HepG2 (cell line): ENCODE measurements around the gene A3GALT2. TPM values are rescaled to one million over a fixed set of nuclear protein-coding genes. Genes with fewer than 3 reads are reported as not detected.

ENCODE experiments used
- ATAC-seq: fragments of 200-7000 bp; cut with Tn5 transposase; 3 replicates; pipeline ENCODE4 v1.9.1; 2020; ENCODE audit warnings: mild to moderate bottlenecking, moderate library complexity
- BruUV-seq: library from RNA; stranded (reverse); fragments of 400-500 nt; replicated peaks from 2 replicates; lab custom pipeline; 2021; lab: Mats Ljungman, UMichigan
- CTCF ChIA-PET: fragments of 300-600 bp; formaldehyde crosslinking; extraction: SDS; loops from one replicate; lab custom pipeline; 2021; ENCODE audit warnings: low total read pairs, inconsistent platforms, low intra/inter-chr PET ratio; lab: Yijun Ruan, JAX
- POLR2A ChIA-PET: fragments of 350-600 bp; sonication (Branson Sonifier 250); formaldehyde crosslinking; loops from one replicate; lab custom pipeline; 2020; ENCODE audit warnings: antibody characterized with exemption, inconsistent platforms; lab: Yijun Ruan, JAX
- DNase-seq: peaks from one replicate; pipeline ENCODE4 v3.0.0-alpha.2; 2015; ENCODE audit warnings: low spot score
- FAIRE-seq: peaks from 3 replicates; lab custom pipeline; 2011; peaks lifted over from hg19 to GRCh38; lab: Jason Lieb, UNC
- H2AFZ ChIP-seq: one replicate; pipeline ENCODE4 v1.6.1; 2011; ENCODE audit warnings: low read length, inconsistent platforms
- H3K27ac ChIP-seq: fragments of 300-600 bp; 3 replicates; pipeline ENCODE4 v1.8.0; 2011; ENCODE audit warnings: mixed run types, mild to moderate bottlenecking, mixed read lengths, low read length, inconsistent platforms; ENCODE audit not compliant: insufficient read depth; ENCODE audit errors: extremely low read length
- H3K27me3 ChIP-seq, 2 experiments: fragments of 200-600 bp in 1 of 2; 2 replicates in 1 of 2; 3 replicates in 1 of 2; pipeline versions ENCODE4 v1.6.0 to v1.8.0; 2011; ENCODE audit warnings: low read length in 2 of 2, mild to moderate bottlenecking in 2 of 2, moderate library complexity in 2 of 2, inconsistent platforms in 1 of 2; ENCODE audit not compliant: insufficient read depth in 2 of 2, control insufficient read depth in 1 of 2
- H3K36me3 ChIP-seq, 2 experiments: fragments of 200-600 bp in 1 of 2; replicated peaks in 1 of 2; 2 replicates in 1 of 2; 3 replicates in 1 of 2; pipeline versions ENCODE4 v1.5.1 to v1.8.0; 2011; ENCODE audit warnings: low read length in 2 of 2, inconsistent platforms in 1 of 2; ENCODE audit not compliant: insufficient read depth in 2 of 2, control insufficient read depth in 1 of 2
- H3K4me1 ChIP-seq: 2 replicates; pipeline ENCODE4 v1.5.1; 2012; ENCODE audit warnings: low read length, inconsistent platforms; ENCODE audit not compliant: insufficient read depth
- H3K4me2 ChIP-seq: 2 replicates; pipeline ENCODE4 v1.6.0; 2011; ENCODE audit warnings: low read depth, low read length, inconsistent platforms
- H3K4me3 ChIP-seq, 3 experiments: fragments of 200-600 bp in 1 of 3; sonication (generic), shearing (Covaris generic) in 1 of 3; replicated peaks in 1 of 3; 2 replicates each; pipeline ENCODE4 v1.5.1; 2011 to 2016; ENCODE audit warnings: low read length in 3 of 3, inconsistent platforms in 2 of 3, low read depth in 2 of 3, mild to moderate bottlenecking in 2 of 3, control low read depth in 1 of 3, mixed read lengths in 1 of 3; ENCODE audit not compliant: insufficient read depth in 1 of 3
- H3K79me2 ChIP-seq: one replicate; pipeline ENCODE4 v1.6.1; 2011; ENCODE audit warnings: low read length, inconsistent platforms; ENCODE audit not compliant: insufficient read depth
- H3K9ac ChIP-seq: 2 replicates; pipeline ENCODE4 v1.6.0; 2011; ENCODE audit warnings: mild to moderate bottlenecking, low read depth, low read length, inconsistent platforms; ENCODE audit not compliant: insufficient read depth
- H3K9me3 ChIP-seq: 2 replicates; pipeline ENCODE4 v1.5.1; 2012; ENCODE audit warnings: mild to moderate bottlenecking, low read length
- H4K20me1 ChIP-seq: 2 replicates; pipeline ENCODE4 v1.6.0; 2011; ENCODE audit warnings: inconsistent platforms, mild to moderate bottlenecking, low read length, moderate library complexity; ENCODE audit not compliant: insufficient read depth
- CREM ChIP-seq, 2 experiments: sonication (generic) in 1 of 2; formaldehyde crosslinking in 1 of 2; IDR thresholded peaks; 2 replicates each; pipeline versions ENCODE4 v1.4.0 to v1.6.1; 2016 to 2020; ENCODE audit warnings: antibody characterized with exemption in 1 of 2, mild to moderate bottlenecking in 1 of 2, missing genetic modification reagents in 1 of 2
- FOXA3 ChIP-seq: IDR thresholded peaks from 2 replicates; pipeline ENCODE4 v1.6.1; 2016; ENCODE audit warnings: missing genetic modification reagents, missing compliant biosample characterization
- HDAC1 ChIP-seq: sonication (generic); formaldehyde crosslinking; IDR thresholded peaks from 2 replicates; pipeline ENCODE4 v1.5.1; 2020; ENCODE audit warnings: mild to moderate bottlenecking, missing genetic modification reagents
- IKZF1 ChIP-seq: fragments of 450-650 bp; IDR thresholded peaks from 2 replicates; pipeline ENCODE4 v1.7.1; 2016
- ISX ChIP-seq: sonication (generic); formaldehyde crosslinking; conservative IDR thresholded peaks from 2 replicates; pipeline ENCODE4 v1.5.0; 2020; ENCODE audit warnings: missing genetic modification reagents
- MAFK ChIP-seq, 2 experiments: IDR thresholded peaks in 1 of 2; conservative IDR thresholded peaks in 1 of 2; 2 replicates each; pipeline ENCODE4 v1.6.1; 2011; ENCODE audit warnings: improper control_type of control experiment in 2 of 2, low read length in 2 of 2
- NFE2L1 ChIP-seq: sonication (generic); formaldehyde crosslinking; IDR thresholded peaks from 2 replicates; pipeline ENCODE4 v1.4.0; 2020; ENCODE audit warnings: missing genetic modification reagents, mild to moderate bottlenecking, borderline replicate concordance
- SOX13 ChIP-seq, 3 experiments: fragments of 450-650 bp in 1 of 3; sonication (generic) in 1 of 3; formaldehyde crosslinking in 1 of 3; IDR thresholded peaks in 2 of 3; conservative IDR thresholded peaks in 1 of 3; 2 replicates each; pipeline versions ENCODE4 v1.5.0 to v1.6.1; 2016 to 2020; ENCODE audit warnings: antibody characterized with exemption in 1 of 3, mild to moderate bottlenecking in 1 of 3, missing compliant biosample characterization in 1 of 3, missing genetic modification reagents in 1 of 3, moderate library complexity in 1 of 3
- STAG1 ChIP-seq: sonication (generic); formaldehyde crosslinking; IDR thresholded peaks from 2 replicates; pipeline ENCODE4 v1.4.0; 2020; ENCODE audit warnings: missing genetic modification reagents
- TRIM22 ChIP-seq: fragments of 450-650 bp; IDR thresholded peaks from 2 replicates; pipeline ENCODE4 v1.6.1; 2017
- ZBTB2 ChIP-seq: sonication (generic); formaldehyde crosslinking; IDR thresholded peaks from 2 replicates; pipeline ENCODE4 v1.8.0; 2022; ENCODE audit warnings: low read depth, missing genetic modification reagents
- ZBTB37 ChIP-seq: sonication (generic); formaldehyde crosslinking; IDR thresholded peaks from 2 replicates; pipeline ENCODE4 v1.4.0; 2020; ENCODE audit warnings: mild to moderate bottlenecking, missing genetic modification reagents
- ZFYVE20 ChIP-seq: sonication (generic); formaldehyde crosslinking; IDR thresholded peaks from 2 replicates; pipeline ENCODE4 v1.8.0; 2023; ENCODE audit warnings: low read depth, mild to moderate bottlenecking, moderate library complexity, missing genetic modification reagents, borderline replicate concordance
- ZKSCAN8 ChIP-seq: IDR thresholded peaks from 2 replicates; pipeline ENCODE4 v1.6.1; 2016; ENCODE audit warnings: borderline replicate concordance, missing genetic modification reagents, missing compliant biosample characterization
- ZNF33B ChIP-seq: sonication (generic); formaldehyde crosslinking; IDR thresholded peaks from 2 replicates; pipeline ENCODE4 v1.5.1; 2020; ENCODE audit warnings: mild to moderate bottlenecking, missing genetic modification reagents
- ZNF512 ChIP-seq: sonication (generic); formaldehyde crosslinking; IDR thresholded peaks from 2 replicates; pipeline ENCODE4 v1.4.0; 2020; ENCODE audit warnings: mild to moderate bottlenecking, missing genetic modification reagents
- ZNF614 ChIP-seq: IDR thresholded peaks from 2 replicates; pipeline ENCODE4 v1.6.1; 2018; ENCODE audit warnings: missing biosample characterization, missing genetic modification reagents, inconsistent platforms, borderline replicate concordance
- ZNF619 ChIP-seq: sonication (generic); formaldehyde crosslinking; IDR thresholded peaks from 2 replicates; pipeline ENCODE4 v1.4.0; 2020; ENCODE audit warnings: mild to moderate bottlenecking, missing genetic modification reagents
- ZZZ3 ChIP-seq: sonication (generic); formaldehyde crosslinking; IDR thresholded peaks from 2 replicates; pipeline ENCODE4 v1.4.0; 2020; ENCODE audit warnings: missing genetic modification reagents, mild to moderate bottlenecking, borderline replicate concordance
- WGBS: methylation state at CpG from one replicate; pipeline ENCODE4 v1.1.6; 2017; ENCODE audit warnings: low lambda C conversion rate; 5-methylcytosine and 5-hydroxymethylcytosine counted together
- in situ Hi-C: cut with HindIII; loops from 2 replicates; pipeline ENCODE4 v1.10.0; 2017; ENCODE audit warnings: low pct_unique_long_range_greater_than_20kb; ENCODE audit not compliant: extremely low pct_ligation_motif_present
- intact Hi-C: fragments of 100-400 bp; cut with micrococcal nuclease; formaldehyde crosslinking; loops from one replicate; pipeline ENCODE4 v1.10.0; 2022; ENCODE audit not compliant: unreplicated experiment
- polyA plus RNA-seq, 8 experiments: library from polyadenylated mRNA; depleted of rRNA in 3 of 8; stranded (reverse) in 7 of 8; unstranded in 1 of 8; fragments of >200 nt; fragmentation: Illumina TruSeq in 4 of 8; extraction: Trizol in 4 of 8; gene quantifications; 2 replicates each; pipeline versions ENCODE4 v1.2.1 to v1.2.3, GENCODE V29; 2011 to 2016; ENCODE audit warnings: low read depth in 4 of 8, missing spikeins in 1 of 8, mixed read lengths in 1 of 8; ENCODE audit not compliant: insufficient read depth in 1 of 8
- total RNA-seq, 5 experiments: library from RNA; depleted of rRNA; stranded (reverse); fragments of >200 nt; fragmentation: Illumina TruSeq; extraction: Trizol; gene quantifications; 2 replicates each; pipeline ENCODE4 v1.2.3, GENCODE V29; 2016; ENCODE audit warnings: low read depth in 1 of 5

Gene A3GALT2
- total and polyA plus RNA-seq, 2 of the 13 experiments (the other 11 are each of a cell fraction or from before 2014, with no cell fraction given), result not detected

GRCh38 chr1:33358795-33359503 lies 38.1 kb upstream of the A3GALT2 start:
- Histone ChIP-seq H3K9ac (no peak overlapping the region), H3K4me2 (no peak overlapping the region), H3K36me3 (no peaks in the 10 kb centered on the region), H3K27ac (no peak overlapping the region), H3K79me2 (no peaks in the 10 kb centered on the region), H3K9me3 (no peaks in the 10 kb centered on the region), H4K20me1 (no peaks in the 10 kb centered on the region), H3K27me3 (no peaks in the 10 kb centered on the region; a peak in 1 of 5 replicates), H3K4me1 (peaks cover 13% of the 10 kb centered on the region), H2AFZ (no peak overlapping the region), H3K4me3 (no peak overlapping the region)
- ChIA-PET CTCF (no interaction called here), POLR2A (no interaction called here)
- no peak for DNase-seq
- no peak for ATAC-seq
- WGBS, result 80% methylated on average over 3 of the region's 3 CpGs
- intact Hi-C loops (no loop called here), in situ Hi-C loops (no loop called here)
- no TSS peak for BruUV-seq
- FAIRE-seq, result no peak
- TF ChIP-seq ZKSCAN8 (CRISPR knock-in tag) (no peak), ZBTB2 (CRISPR knock-in tag) (no peak), ZNF33B (CRISPR knock-in tag) (no peak), CREM (IDR thresholded peaks at IDR 0.05) (no peak), CREM (CRISPR knock-in tag; IDR thresholded peaks at IDR 0.05) (no peak), FOXA3 (CRISPR knock-in tag) (no peak), STAG1 (no peak), ZNF619 (CRISPR knock-in tag) (no peak), ZNF614 (no peak), ZZZ3 (CRISPR knock-in tag) (no peak), ISX (CRISPR knock-in tag) (no peak), SOX13 (IDR thresholded peaks at IDR 0.05) (no peak), SOX13 (CRISPR knock-in tag; conservative IDR thresholded peaks at IDR 0.05 in 1 of 2, IDR thresholded peaks at IDR 0.05 in 1 of 2) (no peak), NFE2L1 (CRISPR knock-in tag) (no peak), HDAC1 (CRISPR knock-in tag) (no peak), ZNF512 (no peak), TRIM22 (no peak), MAFK (conservative IDR thresholded peaks at IDR 0.05 in 1 of 2, IDR thresholded peaks at IDR 0.05 in 1 of 2; ENCODE audit: low read length in 2 of 2) (no peak), IKZF1 (no peak), ZBTB37 (no peak), ZFYVE20 (CRISPR knock-in tag) (no peak)
